Kidney (tissue), 14 donors: ENCODE results near the gene SRSF2. TPM values are rescaled to one million over a fixed set of nuclear protein-coding genes. Genes with fewer than 3 reads are reported as not detected.

Source experiments
- DNase-seq, 5 donors: peaks; one replicate each; pipeline ENCODE4 v3.0.0-alpha.2; 2013 to 2020
- FAIRE-seq: peaks from 2 replicates; lab custom pipeline; 2012; peaks lifted over from hg19 to GRCh38; lab: Jason Lieb, UNC
- H3K27ac ChIP-seq, 2 donors: one replicate each; pipeline ENCODE4 v1.7.0; 2013; ENCODE audit warnings: low read depth in 2 of 2, low read length in 2 of 2, inconsistent platforms in 1 of 2
- H3K27me3 ChIP-seq: one replicate; pipeline ENCODE4 v1.7.1; 2013; ENCODE audit warnings: low read length, inconsistent platforms; ENCODE audit not compliant: control insufficient read depth, insufficient read depth
- H3K36me3 ChIP-seq, 3 donors: one replicate each; pipeline versions ENCODE4 v1.7.0 to v1.7.1; 2013; ENCODE audit warnings: low read length in 3 of 3, control low read depth in 1 of 3, inconsistent platforms in 1 of 3; ENCODE audit not compliant: insufficient read depth in 3 of 3, control insufficient read depth in 2 of 3
- H3K4me1 ChIP-seq, 3 donors: one replicate each; pipeline versions ENCODE4 v1.7.0 to v1.7.1; 2013; ENCODE audit warnings: low read length in 3 of 3, inconsistent platforms in 1 of 3, low read depth in 1 of 3; ENCODE audit not compliant: control insufficient read depth in 2 of 3, insufficient read depth in 2 of 3
- H3K4me3 ChIP-seq, 3 donors: one replicate each; pipeline versions ENCODE4 v1.7.0 to v1.8.1; 2013; ENCODE audit warnings: low read length in 3 of 3, control low read depth in 1 of 3, inconsistent platforms in 1 of 3
- H3K9ac ChIP-seq, 3 donors: one replicate each; pipeline versions ENCODE4 v1.7.0 to v1.7.1; 2013; ENCODE audit warnings: low read length in 3 of 3, control low read depth in 1 of 3, inconsistent platforms in 1 of 3
- H3K9me3 ChIP-seq, 3 donors: one replicate each; pipeline versions ENCODE4 v1.7.0 to v1.7.1; 2013; ENCODE audit warnings: low read length in 3 of 3, control low read depth in 1 of 3, inconsistent platforms in 1 of 3; ENCODE audit not compliant: control insufficient read depth in 2 of 3, insufficient read depth in 1 of 3
- intact Hi-C: fragments of 100-400 bp; cut with DNase I; formaldehyde crosslinking; loops from one replicate; pipeline ENCODE4 v1.11.1; 2022
- polyA plus RNA-seq: library from polyadenylated mRNA; stranded (reverse); fragments of 350-450 nt; fragmentation: Illumina TruSeq; extraction: RNeasy Lipid Tissue Mini Kit (QIAGEN cat#74804); gene quantifications from one replicate; pipeline ENCODE4 v1.2.3, GENCODE V29; 2014; ENCODE audit warnings: low read depth, low replicate concordance; ENCODE audit not compliant: insufficient read depth
- total RNA-seq: library from RNA; stranded (reverse); fragmentation: NEBNext Ultra II Directional; extraction: Animal tissue kit (Norgen Biotek cat#: 25700); gene quantifications from one replicate; pipeline ENCODE4 v1.2.1, GENCODE V29; 2021
- TF ChIP-seq, protein P1 (sequence below): IDR thresholded peaks from 3 replicates; pipeline ENCODE4 v1.5.1; 2012; ENCODE audit warnings: mild to moderate bottlenecking, moderate library complexity, borderline replicate concordance; ENCODE audit not compliant: insufficient read depth; ENCODE audit errors: extremely low read depth
- donor health status: control.
- donor health status: control.
- donor health status: control.
- donor health status: control.
- donor health status: control.
- donor health status: DM: yes; HTN: yes; CAD: no.
- donor health status: Normal renal cell carcinoma (clear cell type).

SRSF2 gene
- total and polyA plus RNA-seq, 2 donors from 2014 or later: 129 to 155 TPM

DNA sequence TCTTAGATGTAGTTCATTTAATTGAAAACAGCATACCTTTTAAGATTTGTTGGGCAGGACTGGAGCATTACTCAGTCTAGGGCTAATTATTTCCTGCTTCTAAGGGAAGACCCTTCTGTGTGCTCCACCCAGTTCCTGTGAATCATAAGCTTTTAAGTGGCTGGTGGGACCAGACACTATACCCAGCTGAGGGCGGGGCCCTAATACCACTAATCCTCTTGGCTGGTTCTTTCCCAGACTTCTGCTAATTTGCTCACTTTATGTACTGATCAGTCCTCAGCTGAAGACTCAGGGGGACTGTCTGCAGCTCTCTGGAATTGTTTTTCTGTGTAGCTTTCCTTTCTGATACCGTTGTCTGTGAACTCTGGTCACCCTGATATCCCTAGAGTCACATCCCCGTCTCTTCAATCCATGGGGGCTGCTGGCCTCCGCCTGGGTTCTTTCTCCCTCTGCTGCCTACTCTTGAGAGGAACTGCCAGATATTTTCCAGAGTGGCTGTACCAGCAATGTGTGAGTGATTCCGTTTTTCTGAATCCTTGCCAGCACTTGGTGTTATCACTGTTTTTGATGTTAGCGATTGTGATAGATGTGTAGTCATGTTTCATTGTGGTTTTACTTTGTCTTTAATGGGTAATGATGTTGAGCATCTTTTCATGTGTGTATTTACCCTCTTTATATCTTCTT is 35.9 kb upstream of the SRSF2 start:
- intact Hi-C loops: no loop called here
- Histone ChIP-seq H3K9me3 (no peaks in the 10 kb centered on the region), H3K27ac (no peak overlapping the region), H3K36me3 (peaks cover 0 to 22% (median 8%) of the 10 kb centered on the region in 3 donors), H3K9ac (no peak overlapping the region), H3K4me3 (no peak overlapping the region), H3K27me3 (no peaks in the 10 kb centered on the region), H3K4me1 (no peaks in the 10 kb centered on the region)
- TF ChIP-seq, protein P1, sequence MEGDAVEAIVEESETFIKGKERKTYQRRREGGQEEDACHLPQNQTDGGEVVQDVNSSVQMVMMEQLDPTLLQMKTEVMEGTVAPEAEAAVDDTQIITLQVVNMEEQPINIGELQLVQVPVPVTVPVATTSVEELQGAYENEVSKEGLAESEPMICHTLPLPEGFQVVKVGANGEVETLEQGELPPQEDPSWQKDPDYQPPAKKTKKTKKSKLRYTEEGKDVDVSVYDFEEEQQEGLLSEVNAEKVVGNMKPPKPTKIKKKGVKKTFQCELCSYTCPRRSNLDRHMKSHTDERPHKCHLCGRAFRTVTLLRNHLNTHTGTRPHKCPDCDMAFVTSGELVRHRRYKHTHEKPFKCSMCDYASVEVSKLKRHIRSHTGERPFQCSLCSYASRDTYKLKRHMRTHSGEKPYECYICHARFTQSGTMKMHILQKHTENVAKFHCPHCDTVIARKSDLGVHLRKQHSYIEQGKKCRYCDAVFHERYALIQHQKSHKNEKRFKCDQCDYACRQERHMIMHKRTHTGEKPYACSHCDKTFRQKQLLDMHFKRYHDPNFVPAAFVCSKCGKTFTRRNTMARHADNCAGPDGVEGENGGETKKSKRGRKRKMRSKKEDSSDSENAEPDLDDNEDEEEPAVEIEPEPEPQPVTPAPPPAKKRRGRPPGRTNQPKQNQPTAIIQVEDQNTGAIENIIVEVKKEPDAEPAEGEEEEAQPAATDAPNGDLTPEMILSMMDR: no peak
- no peak for DNase-seq
- no peak for FAIRE-seq

DNA sequence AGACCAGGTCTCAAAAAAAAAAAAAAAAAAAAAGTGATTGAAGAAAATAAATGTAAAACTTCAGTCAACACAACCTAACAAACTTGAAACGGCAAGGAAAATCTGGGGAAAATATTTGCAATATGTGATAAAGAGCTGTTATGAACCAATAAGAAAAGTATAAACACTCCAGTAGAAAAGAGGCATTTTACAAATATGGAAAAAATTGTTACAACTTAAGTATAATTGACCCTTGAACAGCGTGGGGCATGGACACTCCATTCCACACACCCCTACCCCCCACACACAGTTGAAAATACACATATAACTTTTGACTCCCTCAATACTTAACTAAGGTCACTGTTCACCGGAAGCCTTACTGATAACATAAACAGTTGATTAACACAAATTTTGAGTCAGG is 21.4 kb upstream of the SRSF2 start:
- Histone ChIP-seq H3K4me3 (no peak overlapping the region), H3K36me3 (peaks cover 0 to 5% (median 0%) of the 10 kb centered on the region in 3 donors), H3K9me3 (no peaks in the 10 kb centered on the region), H3K4me1 (no peaks in the 10 kb centered on the region), H3K27ac (no peak overlapping the region), H3K9ac (no peak overlapping the region), H3K27me3 (no peaks in the 10 kb centered on the region)
- DNase-seq: no peak
- FAIRE-seq: no peak
- TF ChIP-seq, protein P1: no peak
- intact Hi-C loops: no loop called here

DNA sequence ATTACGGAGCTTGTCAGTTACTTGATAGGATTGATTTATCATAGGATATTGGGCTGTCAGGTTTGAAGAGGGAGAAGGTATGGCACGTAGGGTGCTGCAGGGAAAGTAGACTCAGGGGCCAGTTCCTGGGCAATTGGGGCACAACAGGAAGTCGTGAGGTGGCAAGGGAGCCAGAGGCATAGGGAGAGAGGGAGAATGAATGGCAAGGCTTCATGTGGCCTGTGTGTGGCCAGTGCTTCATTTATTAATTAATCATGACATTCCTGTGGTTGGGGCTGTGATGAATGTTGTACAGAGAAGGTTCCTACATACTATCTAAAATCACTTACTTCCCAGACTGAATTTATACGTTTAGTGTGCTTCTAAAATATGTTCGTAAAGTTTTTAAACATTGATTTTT is 20.1 kb upstream of the SRSF2 start:
- TF ChIP-seq, protein P1: no peak
- no peak for FAIRE-seq
- DNase-seq: no peak
- Histone ChIP-seq H3K9ac (no peak overlapping the region), H3K27ac (no peak overlapping the region), H3K4me1 (no peaks in the 10 kb centered on the region), H3K27me3 (no peaks in the 10 kb centered on the region), H3K9me3 (no peaks in the 10 kb centered on the region), H3K36me3 (peaks cover 0 to 5% (median 0%) of the 10 kb centered on the region in 3 donors), H3K4me3 (no peak overlapping the region)
- intact Hi-C loops: no loop called here
